ENCODE data around the gene CCDC120. TPM values are rescaled to one million over a fixed set of nuclear protein-coding genes. Genes with fewer than 3 reads are reported as not detected.

CCDC120 gene
- total RNA-seq, 1 experiment from 2014 or later, result 14.5 TPM

GRCh38 chrX:49077941-49078340 lies 19.1 kb downstream of the CCDC120 start:
- H4K20me1 ChIP-seq (ENCODE audit: control insufficient read depth, insufficient read depth, insufficient read length), result no peaks in the 10 kb centered on the region
- Mint-ChIP-seq H3K9me3 (peaks cover 61 to 65% of the 10 kb centered on the region in 2 experiments), H3K27me3 (ENCODE audit: low read depth) (no peaks in the 10 kb centered on the region), H3K27ac (no peak overlapping the region), H3K4me3 (no peak overlapping the region), H3K36me3 (ENCODE audit: insufficient read depth in 1 of 3, low read depth in 3 of 3) (peaks cover 4 to 21% (median 9%) of the 10 kb centered on the region in 3 experiments; a peak in 5 of 7 replicates), H3K4me1 (peaks cover 4 to 14% of the 10 kb centered on the region in 2 experiments; a peak in 3 of 4 replicates)
- H2BK12ac ChIP-seq (ENCODE audit: insufficient read length, low read depth, low read length), result no peak overlapping the region
- no peaks in the 10 kb centered on the region for H3K79me1 ChIP-seq (ENCODE audit: insufficient read depth, low read depth, low read length, poor library complexity, severe bottlenecking)
- no peak overlapping the region for H2BK15ac ChIP-seq (ENCODE audit: low read depth, low read length)
- no peak overlapping the region for H3K18ac ChIP-seq (ENCODE audit: insufficient read length, low read depth, low read length)
- H3K27me3 ChIP-seq (ENCODE audit: insufficient read depth, low read length), result no peaks in the 10 kb centered on the region
- H4K91ac ChIP-seq (ENCODE audit: insufficient read length, low read depth, low read length), result no peak overlapping the region
- H3K9me3 ChIP-seq (ENCODE audit: control insufficient read depth, low read depth, low read length), result no peaks in the 10 kb centered on the region
- no peak overlapping the region for H3K27ac ChIP-seq (ENCODE audit: insufficient read length, low read depth, low read length)
- H3K14ac ChIP-seq (ENCODE audit: insufficient read depth, low read length), result no peak overlapping the region
- H2BK120ac ChIP-seq (ENCODE audit: low read depth, low read length, poor library complexity, severe bottlenecking), result no peak overlapping the region
- H3K79me2 ChIP-seq (ENCODE audit: insufficient read depth, low read length), result no peaks in the 10 kb centered on the region
- H3K23me2 ChIP-seq (ENCODE audit: insufficient read length, low read depth, low read length, poor library complexity, severe bottlenecking), result peaks cover 8% of the 10 kb centered on the region
- no peak overlapping the region for H3K4ac ChIP-seq (ENCODE audit: low read depth, low read length)
- H2AK5ac ChIP-seq (ENCODE audit: insufficient read length, low read length), result no peak overlapping the region
- no peak overlapping the region for H2BK5ac ChIP-seq (ENCODE audit: insufficient read length, low read length)
- no peak overlapping the region for H3K9ac ChIP-seq (ENCODE audit: extremely low read depth, insufficient read length, low read length)
- no peak overlapping the region for H4K5ac ChIP-seq (ENCODE audit: insufficient read length, low read depth, low read length)
- no CpG with 5 or more reads among the region's 5 CpGs for WGBS (ENCODE audit: extremely low coverage, insufficient read length, low lambda C conversion rate)
- H3T11ph ChIP-seq (ENCODE audit: low read length), result no peak overlapping the region
- H3K56ac ChIP-seq (ENCODE audit: insufficient read length, low read depth, low read length), result no peak overlapping the region
- TF ChIP-seq CTCF (conservative IDR thresholded peaks at IDR 0.05), result no peak
- no peak overlapping the region for H3K4me2 ChIP-seq (ENCODE audit: insufficient read depth, insufficient read length, low read length)
- H3K23ac ChIP-seq (ENCODE audit: insufficient read length, low read depth, low read length), result no peak overlapping the region
- H2AFZ ChIP-seq (ENCODE audit: low read length), result no peak overlapping the region
- H4K8ac ChIP-seq (replicated peaks; ENCODE audit: insufficient read length, low read depth, low read length), result no peak overlapping the region
- no peak for DNase-seq
- H2BK20ac ChIP-seq (ENCODE audit: low read depth, low read length, poor library complexity, severe bottlenecking), result no peak overlapping the region
- H3K4me1 ChIP-seq (ENCODE audit: insufficient read depth, low read length), result no peaks in the 10 kb centered on the region

All from H9 (cell line).